Measurements from ENCODE around the gene NKD1.

The NKD1 gene

GRCh38 chr16:50697881-50698767 lies 149.9 kb downstream of the NKD1 start:
- no peaks in the 10 kb centered on the region for H3K9me3 ChIP-seq (ENCODE audit: control insufficient read depth, low read depth, low read length)
- no peak overlapping the region for H3K9ac ChIP-seq (ENCODE audit: low read length)
- H3K36me3 ChIP-seq (ENCODE audit: control insufficient read depth, low read depth, low read length), result no peaks in the 10 kb centered on the region
- no peak overlapping the region for H3K4me3 ChIP-seq (ENCODE audit: low read length)
- H3K27me3 ChIP-seq (ENCODE audit: control insufficient read depth, insufficient read depth, low read length), result peaks cover 13% of the 10 kb centered on the region
- no peaks in the 10 kb centered on the region for H3K4me1 ChIP-seq (ENCODE audit: control insufficient read depth, low read depth, low read length)
- H3K27ac ChIP-seq (ENCODE audit: low read length), result no peak overlapping the region
